DMS 273 (cell line): ENCODE data around the gene CFAP70.

ENCODE experiments used
- DNase-seq: peaks from one replicate; lab custom pipeline; 2025; ENCODE audit not compliant: unreplicated experiment; lab: John Stamatoyannopoulos, UW

Gene CFAP70

DNA sequence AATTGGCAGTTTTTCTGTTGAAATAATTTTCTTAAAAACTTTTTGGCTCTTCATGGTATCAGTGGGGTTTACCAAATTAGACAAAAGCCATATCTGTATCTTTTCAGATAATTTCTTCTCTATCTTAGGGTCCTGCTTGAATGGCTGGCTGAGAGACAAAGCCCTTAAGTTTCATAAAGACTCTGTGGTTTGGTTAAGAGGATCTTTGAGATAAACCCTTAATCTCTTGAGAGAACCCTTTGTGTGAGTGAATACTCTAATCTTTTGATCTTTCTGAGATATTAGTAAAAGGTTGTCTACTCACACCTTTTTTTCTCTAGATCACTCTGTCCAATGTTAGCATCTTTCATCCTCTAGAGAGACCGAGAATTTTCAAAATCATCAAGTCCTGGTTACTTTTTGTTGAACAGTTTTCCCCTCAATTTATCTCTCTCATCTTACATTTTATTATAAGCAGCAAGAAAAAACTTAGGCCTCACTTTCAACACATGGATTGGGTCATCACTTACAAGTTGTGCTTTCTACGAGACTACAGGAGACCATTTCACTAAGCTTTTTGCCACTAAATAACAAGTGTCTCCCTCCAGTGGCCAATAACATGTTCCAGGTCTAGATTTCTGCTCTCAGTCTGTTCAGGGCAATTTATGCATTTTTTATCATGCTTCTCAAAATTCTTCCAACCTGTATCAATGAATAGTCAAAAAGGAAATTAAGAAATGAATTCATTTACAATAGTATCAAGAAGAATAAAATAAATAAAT lies 140.1 kb downstream of the CFAP70 start:
- DNase-seq, result peak; percentile 18

- no peak for DNase-seq
Measured at GRCh38 chr10:73217628-73218027, 141.0 kb downstream of the CFAP70 start.

- DNase-seq, result no peak
Measured at GRCh38 chr10:73215749-73216148, 142.9 kb downstream of the CFAP70 start.

- no peak for DNase-seq
Measured at GRCh38 chr10:73211106-73211811, 147.4 kb downstream of the CFAP70 start.

DNA sequence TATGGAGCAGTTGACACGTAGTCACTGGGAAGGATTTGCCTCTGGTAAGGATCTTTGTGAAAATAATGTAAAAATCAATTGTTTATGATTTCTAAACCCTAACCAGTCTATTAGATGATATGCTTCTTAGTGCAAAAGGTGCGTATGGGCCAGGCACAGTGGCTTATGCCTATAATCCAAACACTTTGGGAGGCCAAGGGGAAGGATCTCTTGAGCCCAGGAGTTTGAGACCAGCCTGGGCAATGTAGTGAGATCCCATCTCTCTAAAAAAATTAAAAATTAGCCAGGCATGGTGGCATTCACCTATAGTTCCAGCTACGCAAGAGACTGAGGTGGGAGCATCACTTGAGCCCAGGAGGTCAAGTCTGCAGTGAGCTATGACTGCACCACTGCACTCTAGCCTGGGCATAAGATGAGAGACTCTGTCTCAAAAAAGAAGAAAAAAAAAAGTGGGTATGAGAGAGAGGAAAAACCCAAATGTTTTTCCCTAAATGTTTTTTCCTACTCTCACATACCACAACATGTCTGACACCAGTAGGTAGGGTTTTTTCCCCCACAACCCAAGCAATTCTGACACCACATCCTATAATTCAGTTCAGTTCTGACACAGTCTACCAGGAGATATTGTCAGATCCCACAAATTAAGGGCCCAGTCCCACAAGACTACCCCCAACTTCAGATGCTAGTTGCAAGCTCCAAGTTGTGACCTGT lies 148.1 kb downstream of the CFAP70 start:
- DNase-seq, result no peak

DNA sequence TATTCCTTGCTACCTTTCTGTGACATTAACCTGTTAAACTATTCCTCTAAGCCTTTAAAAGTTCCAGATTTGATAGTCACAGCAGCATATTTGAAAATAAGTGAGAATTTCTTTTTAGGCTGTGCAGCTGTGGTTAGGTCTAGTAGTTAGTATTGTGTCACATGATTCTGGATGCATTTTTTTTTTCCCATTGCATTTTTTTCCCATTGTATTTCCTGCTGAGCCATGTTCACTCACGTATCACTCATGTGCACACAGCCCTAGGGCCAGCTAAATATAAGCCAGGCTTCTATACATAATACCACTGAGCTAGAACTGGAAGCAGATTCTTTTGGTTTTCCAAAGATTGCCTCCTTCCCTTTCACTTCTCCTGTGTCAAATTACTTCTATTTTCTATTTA lies 149.0 kb downstream of the CFAP70 start:
- no peak for DNase-seq

GRCh38 chr10:73207883-73208282 lies 150.8 kb downstream of the CFAP70 start:
- no peak for DNase-seq

- DNase-seq, result no peak
Measured at GRCh38 chr10:73206385-73206784, 152.3 kb downstream of the CFAP70 start.

GRCh38 chr10:73205890-73206289 lies 152.8 kb downstream of the CFAP70 start:
- DNase-seq, result no peak

DNA sequence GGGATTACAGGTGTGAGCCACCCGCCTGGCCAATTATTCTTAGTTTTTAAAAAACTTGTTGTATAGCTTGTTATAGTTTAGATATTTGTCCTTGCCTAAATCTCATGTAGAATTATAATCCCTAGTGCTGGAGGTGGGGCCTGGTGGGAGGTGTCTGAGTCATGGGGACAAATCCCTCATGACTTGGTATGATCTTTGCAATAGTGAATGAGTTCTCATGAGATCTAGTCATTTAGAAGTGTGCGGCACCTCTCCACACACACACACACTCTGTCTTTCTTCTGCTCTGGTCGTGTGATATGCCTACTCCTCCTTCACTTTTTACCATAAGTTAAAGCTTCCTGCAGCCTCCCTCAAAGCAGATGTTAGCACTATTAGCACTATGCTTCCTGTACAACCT lies 153.6 kb downstream of the CFAP70 start:
- DNase-seq, result no peak
